Left cardiac atrium (tissue), 4 donors: ENCODE data around the gene LACTBL1. TPM values are rescaled to one million over a fixed set of nuclear protein-coding genes. Genes with fewer than 3 reads are reported as not detected.
A peak's percentile ranks its signal among the peaks of the same experiment; 100 is the strongest.
"Not testable (repeated sequence)": the region's sequence is repeated elsewhere in the genome, so short reads cannot be mapped to it uniquely, and the experiment has no call there.

Source experiments
- ATAC-seq, 2 donors: fragments of 200-7000 bp; cut with Tn5 transposase; one replicate each; pipeline ENCODE4 v1.9.1; 2020; ENCODE audit warnings: mild to moderate bottlenecking in 2 of 2, moderate library complexity in 2 of 2
- DNase-seq: peaks from one replicate; pipeline ENCODE4 v3.0.0-alpha.2; 2020
- intact Hi-C, 2 donors: fragments of 100-400 bp; cut with DNase I; formaldehyde crosslinking; loops; one replicate each; pipeline versions ENCODE4 v1.14.1 to v1.15.1; 2022 to 2023
- total RNA-seq, 2 donors: library from RNA; stranded (reverse); fragmentation: NEBNext Ultra II Directional; extraction: Animal tissue kit (Norgen Biotek cat#: 25700); gene quantifications; one replicate each; pipeline ENCODE4 v1.2.1, GENCODE V29; 2021
- donor health status: DM: no; HTN: yes; CAD: no.
- donor health status: DM: no; HTN: yes; CAD: no; lungs with severe emphysema.
- donor health status: DM: yes; HTN: yes; CAD: no.
- donor health status: Dilated cardiomyopathy.

LACTBL1 gene
- total RNA-seq, 2 donors from 2014 or later = not detected

- DNase-seq (no peak), ATAC-seq (peak in 1 of 2 donors; percentile 41)
- intact Hi-C loops = no loop called here
These were observed 19.5 kb downstream of the LACTBL1 start for GRCh38 chr1:22953057-22953739.

- no peak for DNase-seq
- intact Hi-C loops = no loop called here
- no peak for ATAC-seq
These were observed 20.0 kb downstream of the LACTBL1 start for GRCh38 chr1:22952694-22953056.

- ATAC-seq (no peak), DNase-seq (no peak)
- intact Hi-C loops = no loop called here
These were observed 20.9 kb downstream of the LACTBL1 start for GRCh38 chr1:22951796-22952195.

- ATAC-seq (no peak), DNase-seq (no peak)
- intact Hi-C loops = no loop called here
These were observed 22.8 kb downstream of the LACTBL1 start for GRCh38 chr1:22949822-22950331.

- ATAC-seq, DNase-seq: not testable (repeated sequence)
These were observed 27.5 kb downstream of the LACTBL1 start for GRCh38 chr1:22945171-22945570.

GRCh38 chr1:22944346-22945055, 28.2 kb downstream of the LACTBL1 start:
- no peak for ATAC-seq
- DNase-seq = no peak
- intact Hi-C loops = no loop called here

More at GRCh38 chr1:22945171-22945570, 27.5 kb downstream of the LACTBL1 start:
- intact Hi-C loops = not testable (repeated sequence)

- ATAC-seq (no peak), DNase-seq (no peak)
- intact Hi-C loops = no loop called here
These were observed 31.4 kb downstream of the LACTBL1 start for GRCh38 chr1:22941257-22941656.

- intact Hi-C loops = loop anchor here in 1 of 2 donors (10.0 kb wide), 1 partner anchor 262 kb away; no protein-coding TSS in a partner anchor
- ATAC-seq (no peak), DNase-seq (no peak)
These were observed 36.0 kb downstream of the LACTBL1 start for GRCh38 chr1:22936681-22937080.

- DNase-seq = no peak
- no peak for ATAC-seq
- intact Hi-C loops = loop anchor here in 1 of 2 donors (10.0 kb wide), 1 partner anchor 261 kb away; no protein-coding TSS in a partner anchor
These were observed 37.2 kb downstream of the LACTBL1 start for GRCh38 chr1:22935433-22935832.

GRCh38 chr1:22932803-22933470, 39.7 kb downstream of the LACTBL1 start:
- ATAC-seq (no peak), DNase-seq (no peak)
- intact Hi-C loops = loop anchor here (5.0 to 10.0 kb wide), 3 partner anchors 231 to 261 kb away; no protein-coding TSS in a partner anchor

- DNase-seq (peak; percentile 50), ATAC-seq (peak; percentile 81 to 83)
- intact Hi-C loops = loop anchor here (5.0 to 10.0 kb wide), 3 partner anchors 228 to 258 kb away; no protein-coding TSS in a partner anchor
These were observed 42.3 kb downstream of the LACTBL1 start for GRCh38 chr1:22930240-22930912.

- intact Hi-C loops = loop anchor here in 1 of 2 donors (10.0 kb wide), 1 partner anchor 220 kb away; no protein-coding TSS in a partner anchor
- ATAC-seq = no peak
- DNase-seq = no peak
These were observed 47.6 kb downstream of the LACTBL1 start for GRCh38 chr1:22925111-22925510.

- ATAC-seq (no peak), DNase-seq (no peak)
- intact Hi-C loops = loop anchor here in 1 of 2 donors (10.0 kb wide), 1 partner anchor 218 kb away; no protein-coding TSS in a partner anchor
These were observed 50.0 kb downstream of the LACTBL1 start for GRCh38 chr1:22922640-22923039.

GRCh38 chr1:22921452-22922126, 51.1 kb downstream of the LACTBL1 start:
- ATAC-seq = peak; percentile 51 to 71
- intact Hi-C loops = loop anchor here in 1 of 2 donors (10.0 kb wide), 1 partner anchor 217 kb away; no protein-coding TSS in a partner anchor

GRCh38 chr1:22920734-22921451, 51.8 kb downstream of the LACTBL1 start:
- intact Hi-C loops = loop anchor here in 1 of 2 donors (10.0 kb wide), 1 partner anchor 216 kb away; no protein-coding TSS in a partner anchor
- DNase-seq (no peak), ATAC-seq (peak; percentile 63 to 80)

More at GRCh38 chr1:22921452-22922126, 51.1 kb downstream of the LACTBL1 start:
- no peak for DNase-seq

- intact Hi-C loops = loop anchor here in 1 of 2 donors (10.0 kb wide), 1 partner anchor 215 kb away; no protein-coding TSS in a partner anchor
- ATAC-seq (peak in 1 of 2 donors; percentile 33), DNase-seq (no peak)
These were observed 52.5 kb downstream of the LACTBL1 start for GRCh38 chr1:22920026-22920733.
